ENCODE results near the gene CDC42EP5.

DNA sequence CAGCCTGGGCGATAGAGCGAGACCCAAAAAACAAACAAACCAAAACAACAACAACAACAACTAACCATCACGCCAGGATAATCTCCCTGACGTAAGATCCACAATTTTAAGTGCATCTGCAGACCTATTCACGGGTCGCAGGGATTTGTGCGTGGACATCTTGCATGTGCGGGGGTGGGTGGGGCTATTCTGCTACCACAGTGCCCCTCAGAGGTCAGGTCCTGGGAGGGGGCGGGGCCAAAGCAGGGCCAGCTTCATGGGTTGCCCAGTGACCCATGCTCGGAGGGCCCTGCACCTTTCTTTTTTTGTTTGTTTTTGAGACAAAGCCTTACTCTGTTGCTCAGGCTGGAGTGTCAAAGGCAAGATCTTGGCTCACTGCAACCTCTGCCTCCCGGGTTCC is 2.6 kb upstream of the CDC42EP5 start:
- TF ChIP-seq POLR2A (IDR thresholded peaks at IDR 0.05): no peak
- TF ChIP-seq, protein P1, sequence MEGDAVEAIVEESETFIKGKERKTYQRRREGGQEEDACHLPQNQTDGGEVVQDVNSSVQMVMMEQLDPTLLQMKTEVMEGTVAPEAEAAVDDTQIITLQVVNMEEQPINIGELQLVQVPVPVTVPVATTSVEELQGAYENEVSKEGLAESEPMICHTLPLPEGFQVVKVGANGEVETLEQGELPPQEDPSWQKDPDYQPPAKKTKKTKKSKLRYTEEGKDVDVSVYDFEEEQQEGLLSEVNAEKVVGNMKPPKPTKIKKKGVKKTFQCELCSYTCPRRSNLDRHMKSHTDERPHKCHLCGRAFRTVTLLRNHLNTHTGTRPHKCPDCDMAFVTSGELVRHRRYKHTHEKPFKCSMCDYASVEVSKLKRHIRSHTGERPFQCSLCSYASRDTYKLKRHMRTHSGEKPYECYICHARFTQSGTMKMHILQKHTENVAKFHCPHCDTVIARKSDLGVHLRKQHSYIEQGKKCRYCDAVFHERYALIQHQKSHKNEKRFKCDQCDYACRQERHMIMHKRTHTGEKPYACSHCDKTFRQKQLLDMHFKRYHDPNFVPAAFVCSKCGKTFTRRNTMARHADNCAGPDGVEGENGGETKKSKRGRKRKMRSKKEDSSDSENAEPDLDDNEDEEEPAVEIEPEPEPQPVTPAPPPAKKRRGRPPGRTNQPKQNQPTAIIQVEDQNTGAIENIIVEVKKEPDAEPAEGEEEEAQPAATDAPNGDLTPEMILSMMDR (IDR thresholded peaks at IDR 0.05): no peak

Data from esophagus squamous epithelium (tissue), 4 donors.